Measurements from ENCODE around the gene C11orf52. TPM values are rescaled to one million over a fixed set of nuclear protein-coding genes. Genes with fewer than 3 reads are reported as not detected.

C11orf52 gene
- total RNA-seq, 1 donor from 2014 or later = 0.62 TPM

- Mint-ChIP-seq H3K4me3 (ENCODE audit: unreplicated experiment) (no peak overlapping the region), H3K27ac (ENCODE audit: unreplicated experiment) (no peak overlapping the region), H3K9me3 (ENCODE audit: unreplicated experiment) (no peaks in the 10 kb centered on the region), H3K4me1 (ENCODE audit: unreplicated experiment) (peaks cover 15% of the 10 kb centered on the region), H3K27me3 (ENCODE audit: unreplicated experiment) (no peaks in the 10 kb centered on the region), H3K36me3 (ENCODE audit: unreplicated experiment) (no peaks in the 10 kb centered on the region)
- DNase-seq (ENCODE audit: extremely low spot score, unreplicated experiment) = no peak
- TF ChIP-seq CTCF (IDR thresholded peaks at IDR 0.05) = no peak
Measured at GRCh38 chr11:111949519-111950426, 31.1 kb downstream of the C11orf52 start.

GRCh38 chr11:111951565-111951964 is 32.9 kb downstream of the C11orf52 start:
- no peak for DNase-seq (ENCODE audit: extremely low spot score, unreplicated experiment)
- no peaks in the 10 kb centered on the region for H3K36me3 Mint-ChIP-seq (ENCODE audit: unreplicated experiment)
- H3K27me3 Mint-ChIP-seq (ENCODE audit: unreplicated experiment) = no peaks in the 10 kb centered on the region
- peaks cover 6% of the 10 kb centered on the region for H3K4me1 Mint-ChIP-seq (ENCODE audit: unreplicated experiment)
- H3K9me3 Mint-ChIP-seq (ENCODE audit: unreplicated experiment) = no peaks in the 10 kb centered on the region
- H3K27ac Mint-ChIP-seq (ENCODE audit: unreplicated experiment) = no peak overlapping the region
- no peak for TF ChIP-seq CTCF (IDR thresholded peaks at IDR 0.05)
- H3K4me3 Mint-ChIP-seq (ENCODE audit: unreplicated experiment) = no peak overlapping the region

- Mint-ChIP-seq H3K4me3 (ENCODE audit: unreplicated experiment) (no peak overlapping the region), H3K36me3 (ENCODE audit: unreplicated experiment) (no peaks in the 10 kb centered on the region), H3K27ac (ENCODE audit: unreplicated experiment) (no peak overlapping the region), H3K9me3 (ENCODE audit: unreplicated experiment) (no peaks in the 10 kb centered on the region), H3K4me1 (ENCODE audit: unreplicated experiment) (no peaks in the 10 kb centered on the region), H3K27me3 (ENCODE audit: unreplicated experiment) (no peaks in the 10 kb centered on the region)
- DNase-seq (ENCODE audit: extremely low spot score, unreplicated experiment) = no peak
- TF ChIP-seq CTCF (IDR thresholded peaks at IDR 0.05) = no peak
Measured at GRCh38 chr11:111954154-111954553, 35.4 kb downstream of the C11orf52 start.

GRCh38 chr11:111957663-111958444 is 39.1 kb downstream of the C11orf52 start:
- H3K9me3 Mint-ChIP-seq (ENCODE audit: unreplicated experiment) = no peaks in the 10 kb centered on the region
- DNase-seq (ENCODE audit: extremely low spot score, unreplicated experiment) = no peak
- H3K27ac Mint-ChIP-seq (ENCODE audit: unreplicated experiment) = no peak overlapping the region
- no peak overlapping the region for H3K4me3 Mint-ChIP-seq (ENCODE audit: unreplicated experiment)
- H3K4me1 Mint-ChIP-seq (ENCODE audit: unreplicated experiment) = no peaks in the 10 kb centered on the region
- H3K27me3 Mint-ChIP-seq (ENCODE audit: unreplicated experiment) = no peaks in the 10 kb centered on the region
- no peak for TF ChIP-seq CTCF (IDR thresholded peaks at IDR 0.05)
- H3K36me3 Mint-ChIP-seq (ENCODE audit: unreplicated experiment) = no peaks in the 10 kb centered on the region

GRCh38 chr11:111960916-111961315 is 42.2 kb downstream of the C11orf52 start:
- DNase-seq (ENCODE audit: extremely low spot score, unreplicated experiment) = no peak

More at GRCh38 chr11:111960916-111961315, 42.2 kb downstream of the C11orf52 start:
- Mint-ChIP-seq H3K27ac (ENCODE audit: unreplicated experiment) (no peak overlapping the region), H3K27me3 (ENCODE audit: unreplicated experiment) (no peaks in the 10 kb centered on the region), H3K9me3 (ENCODE audit: unreplicated experiment) (no peaks in the 10 kb centered on the region), H3K4me1 (ENCODE audit: unreplicated experiment) (no peaks in the 10 kb centered on the region), H3K4me3 (ENCODE audit: unreplicated experiment) (no peak overlapping the region), H3K36me3 (ENCODE audit: unreplicated experiment) (no peaks in the 10 kb centered on the region)
- no peak for TF ChIP-seq CTCF (IDR thresholded peaks at IDR 0.05)
